HCT116 (cell line): ENCODE data around the gene CDH26. TPM values are rescaled to one million over a fixed set of nuclear protein-coding genes. Genes with fewer than 3 reads are reported as not detected.

Source experiments
- ATAC-seq: fragments of 200-7000 bp; cut with Tn5 transposase; 2 replicates; pipeline ENCODE4 v1.9.1; 2020; ENCODE audit warnings: mild to moderate bottlenecking, moderate library complexity
- BruUV-seq: library from RNA; stranded (reverse); fragments of 400-500 nt; replicated peaks from 2 replicates; lab custom pipeline; 2021; lab: Mats Ljungman, UMichigan
- CTCF ChIA-PET: fragments of 300-600 bp; sonication (Branson Sonifier 250); formaldehyde crosslinking; loops from one replicate; lab custom pipeline; 2021; ENCODE audit warnings: antibody characterized with exemption; lab: Charles Lee
- POLR2A ChIA-PET: fragments of 300-600, 350-600 bp; sonication (Branson Sonifier 250); formaldehyde crosslinking; loops from one replicate; lab custom pipeline; 2021; ENCODE audit warnings: antibody characterized with exemption; lab: Charles Lee
- RAD21 ChIA-PET, 2 experiments: fragments of 300-600 bp; sonication (Branson Sonifier 250); formaldehyde crosslinking; loops; one replicate each; lab custom pipeline; 2023; ENCODE audit warnings: low total read pairs in 2 of 2; ENCODE audit not compliant: uncharacterized antibody in 2 of 2, unreplicated experiment in 2 of 2, low non-redundant PET in 1 of 2; lab: Charles Lee
- DNase-seq: peaks from one replicate; pipeline ENCODE4 v3.0.0-alpha.2; 2010; ENCODE audit warnings: low read depth, low spot score
- H2AFZ ChIP-seq: fragments of 200-600 bp; shearing (Covaris generic), sonication (generic); 2 replicates; pipeline ENCODE4 v1.6.1; 2017; ENCODE audit warnings: low read depth, mixed run types, mixed read lengths, antibody characterized with exemption, low read length; ENCODE audit not compliant: poor library complexity, severe bottlenecking
- H3K27ac ChIP-seq: 2 replicates; pipeline ENCODE4 v1.5.1; 2012; ENCODE audit warnings: low read depth, low read length
- H3K27me3 ChIP-seq: fragments of 200-600 bp; sonication (generic); 2 replicates; pipeline ENCODE4 v1.6.1; 2016; ENCODE audit warnings: mixed run types, low read length, mixed read lengths; ENCODE audit not compliant: insufficient read depth
- H3K36me3 ChIP-seq, 2 experiments: fragments of 200-500 bp in 1 of 2; fragments of 200-600 bp in 1 of 2; sonication (Bioruptor generic) in 1 of 2; sonication (generic) in 1 of 2; 2 replicates each; pipeline versions ENCODE4 v1.5.1 to v1.6.1; 2014 to 2016; ENCODE audit warnings: low read length in 2 of 2, inconsistent platforms in 1 of 2, mixed read lengths in 1 of 2, mixed run types in 1 of 2; ENCODE audit not compliant: insufficient read depth in 2 of 2, control insufficient read depth in 1 of 2
- H3K4me1 ChIP-seq, 2 experiments: fragments of 200-600 bp in 1 of 2; sonication (generic) in 1 of 2; 2 replicates each; pipeline versions ENCODE4 v1.5.1 to v1.6.1; 2012 to 2017; ENCODE audit warnings: low read length in 2 of 2, inconsistent platforms in 1 of 2, mild to moderate bottlenecking in 1 of 2, mixed read lengths in 1 of 2, mixed run types in 1 of 2, moderate library complexity in 1 of 2; ENCODE audit not compliant: insufficient read depth in 2 of 2, control insufficient read depth in 1 of 2
- H3K4me2 ChIP-seq: fragments of 200-600 bp; sonication (generic); 2 replicates; pipeline ENCODE4 v1.6.1; 2017; ENCODE audit warnings: mixed run types, low read length, mixed read lengths
- H3K4me3 ChIP-seq, 2 experiments: fragments of 200-600 bp in 1 of 2; sonication (generic) in 1 of 2; replicated peaks in 1 of 2; 2 replicates each; pipeline ENCODE4 v1.5.1; 2011 to 2016; ENCODE audit warnings: low read length in 2 of 2, control low read depth in 1 of 2, low read depth in 1 of 2, mild to moderate bottlenecking in 1 of 2, mixed read lengths in 1 of 2, mixed run types in 1 of 2
- H3K79me2 ChIP-seq: fragments of 200-600 bp; sonication (generic); 2 replicates; pipeline ENCODE4 v1.6.1; 2017; ENCODE audit warnings: mild to moderate bottlenecking, mixed run types, low read length, moderate library complexity, mixed read lengths; ENCODE audit not compliant: insufficient read depth
- H3K9ac ChIP-seq: fragments of 200-600 bp; sonication (generic); 2 replicates; pipeline ENCODE4 v1.6.1; 2016; ENCODE audit warnings: low read length, mixed read lengths
- H3K9me2 ChIP-seq: fragments of 200-600 bp; sonication (generic), shearing (Covaris generic); 2 replicates; pipeline ENCODE4 v1.6.1; 2017; ENCODE audit warnings: mixed run types, mild to moderate bottlenecking, moderate library complexity; ENCODE audit not compliant: insufficient read depth
- H3K9me3 ChIP-seq, 2 experiments: fragments of 200-500 bp in 1 of 2; fragments of 200-600 bp in 1 of 2; sonication (Bioruptor generic) in 1 of 2; sonication (generic) in 1 of 2; 2 replicates each; pipeline ENCODE4 v1.6.1; 2014 to 2017; ENCODE audit warnings: low read length in 2 of 2, mixed read lengths in 2 of 2, inconsistent platforms in 1 of 2, low read depth in 1 of 2, mild to moderate bottlenecking in 1 of 2, mixed run types in 1 of 2, moderate library complexity in 1 of 2; ENCODE audit not compliant: control insufficient read depth in 1 of 2, insufficient read depth in 1 of 2
- H4K20me1 ChIP-seq: fragments of 200-600 bp; sonication (generic), shearing (Covaris generic); 2 replicates; pipeline ENCODE4 v1.6.1; 2017; ENCODE audit warnings: mixed run types, mild to moderate bottlenecking, moderate library complexity; ENCODE audit not compliant: insufficient read depth
- CBX3 ChIP-seq: IDR thresholded peaks from 2 replicates; pipeline ENCODE4 v1.6.1; 2012; ENCODE audit warnings: low read depth
- EGR1 ChIP-seq: IDR thresholded peaks from 2 replicates; pipeline ENCODE4 v1.6.1; 2012; ENCODE audit warnings: low read depth
- ELF1 ChIP-seq: IDR thresholded peaks from 2 replicates; pipeline ENCODE4 v1.6.1; 2012; ENCODE audit warnings: low read depth, borderline replicate concordance
- EZH2phosphoT487 ChIP-seq: fragments of 200-600 bp; IDR thresholded peaks from 2 replicates; pipeline ENCODE4 v1.6.1; 2018; ENCODE audit warnings: antibody characterized with exemption, borderline replicate concordance
- FOSL1 ChIP-seq: IDR thresholded peaks from 2 replicates; pipeline ENCODE4 v1.6.1; 2012; ENCODE audit warnings: low read depth
- JUND ChIP-seq: IDR thresholded peaks from 2 replicates; pipeline ENCODE4 v1.6.1; 2012
- POLR2A ChIP-seq: IDR thresholded peaks from 2 replicates; pipeline ENCODE4 v1.7.0; 2011; ENCODE audit warnings: borderline replicate concordance; ENCODE audit not compliant: insufficient read depth, insufficient read length; ENCODE audit errors: extremely low read depth
- POLR2AphosphoS5 ChIP-seq: IDR thresholded peaks from 2 replicates; pipeline ENCODE4 v1.6.1; 2011; ENCODE audit warnings: mild to moderate bottlenecking, low read depth, low read length, moderate library complexity
- RAD21 ChIP-seq: IDR thresholded peaks from 2 replicates; pipeline ENCODE4 v1.6.1; 2012; ENCODE audit warnings: low read depth, mild to moderate bottlenecking
- SIN3A ChIP-seq: IDR thresholded peaks from 2 replicates; pipeline ENCODE4 v1.6.1; 2012; ENCODE audit warnings: low read depth
- SRF ChIP-seq: IDR thresholded peaks from 2 replicates; pipeline ENCODE4 v1.6.1; 2012; ENCODE audit warnings: low read depth
- TCF7L2 ChIP-seq: IDR thresholded peaks from 2 replicates; pipeline ENCODE4 v1.7.0; 2011; ENCODE audit warnings: borderline replicate concordance, inconsistent platforms; ENCODE audit not compliant: insufficient read depth, insufficient read length; ENCODE audit errors: extremely low read depth
- YY1 ChIP-seq: IDR thresholded peaks from 2 replicates; pipeline ENCODE4 v1.6.1; 2011; ENCODE audit warnings: low read length, low read depth, moderate library complexity, mild to moderate bottlenecking; ENCODE audit not compliant: insufficient replicate concordance; ENCODE audit errors: extremely low read depth
- ZFX ChIP-seq: fragments of 450-650 bp; IDR thresholded peaks from 2 replicates; pipeline ENCODE4 v1.6.1; 2017
- ZNF274 ChIP-seq: fragments of 200-500 bp; sonication (Bioruptor generic); IDR thresholded peaks from 2 replicates; pipeline ENCODE4 v1.6.1; 2014; ENCODE audit warnings: mild to moderate bottlenecking, low read depth, low read length, inconsistent platforms
- intact Hi-C: fragments of 100-400 bp; cut with micrococcal nuclease; formaldehyde crosslinking; loops from 2 replicates; pipeline ENCODE4 v1.10.0; 2022
- total RNA-seq: library from RNA; stranded (reverse); gene quantifications from one replicate; pipeline ENCODE4 v1.2.1, GENCODE V29; 2021; ENCODE audit not compliant: unreplicated experiment
- TF ChIP-seq, protein P1 (sequence below): IDR thresholded peaks from 2 replicates; pipeline ENCODE4 v1.6.1; 2012
- TF ChIP-seq, protein P2 (sequence below), 3 experiments: fragments of 200-600 bp in 1 of 3; sonication (generic) in 1 of 3; IDR thresholded peaks in 2 of 3; conservative IDR thresholded peaks in 1 of 3; 2 replicates each; pipeline ENCODE4 v1.5.1; 2012 to 2017; ENCODE audit warnings: low read depth in 2 of 3, low read length in 2 of 3, antibody characterized with exemption in 1 of 3, borderline replicate concordance in 1 of 3, control low read depth in 1 of 3, mild to moderate bottlenecking in 1 of 3, mixed read lengths in 1 of 3, mixed run types in 1 of 3, moderate library complexity in 1 of 3; ENCODE audit not compliant: insufficient read depth in 1 of 3
- TF ChIP-seq, protein P3 (sequence below): IDR thresholded peaks from 2 replicates; pipeline ENCODE4 v1.6.1; 2012; ENCODE audit warnings: low read depth
- TF ChIP-seq, protein P4 (sequence below): IDR thresholded peaks from 2 replicates; pipeline ENCODE4 v1.6.1; 2011; ENCODE audit warnings: mild to moderate bottlenecking, low read length, moderate library complexity; ENCODE audit not compliant: insufficient replicate concordance; ENCODE audit errors: extremely low read depth

Gene CDH26
- total RNA-seq, 1 experiment from 2014 or later = 0.34 TPM

DNA sequence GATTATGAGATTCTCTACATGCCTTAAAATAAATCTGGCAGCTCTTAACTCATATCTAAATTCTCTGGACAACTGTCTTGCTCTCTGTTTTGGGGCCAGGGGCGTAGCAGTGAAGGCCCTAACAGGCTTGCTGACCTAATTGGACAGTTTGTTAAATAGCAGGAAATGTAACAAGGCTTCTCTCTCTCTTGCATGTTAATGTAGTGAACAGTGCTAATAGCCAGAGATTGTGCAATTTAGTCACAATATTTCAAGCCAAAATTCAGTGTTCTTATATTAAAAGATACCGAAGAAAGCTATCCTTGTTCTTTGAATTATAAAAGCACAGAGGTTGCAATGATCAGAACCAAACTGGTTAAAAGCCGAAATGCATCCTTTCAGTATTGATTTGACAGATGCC lies 21.1 kb upstream of the CDH26 start:
- ATAC-seq = no peak
- Histone ChIP-seq H3K9ac (no peak overlapping the region), H3K27ac (no peak overlapping the region), H3K9me2 (no peaks in the 10 kb centered on the region), H4K20me1 (no peaks in the 10 kb centered on the region), H3K36me3 (no peaks in the 10 kb centered on the region), H3K27me3 (no peaks in the 10 kb centered on the region), H3K4me3 (no peak overlapping the region), H3K9me3 (no peaks in the 10 kb centered on the region)
- POLR2A ChIA-PET = no interaction called here
- intact Hi-C loops = no loop called here
- DNase-seq = no peak
- no peak for TF ChIP-seq ZFX
- TF ChIP-seq, protein P1, sequence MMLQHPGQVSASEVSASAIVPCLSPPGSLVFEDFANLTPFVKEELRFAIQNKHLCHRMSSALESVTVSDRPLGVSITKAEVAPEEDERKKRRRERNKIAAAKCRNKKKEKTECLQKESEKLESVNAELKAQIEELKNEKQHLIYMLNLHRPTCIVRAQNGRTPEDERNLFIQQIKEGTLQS = no peak
- TF ChIP-seq, protein P2, sequence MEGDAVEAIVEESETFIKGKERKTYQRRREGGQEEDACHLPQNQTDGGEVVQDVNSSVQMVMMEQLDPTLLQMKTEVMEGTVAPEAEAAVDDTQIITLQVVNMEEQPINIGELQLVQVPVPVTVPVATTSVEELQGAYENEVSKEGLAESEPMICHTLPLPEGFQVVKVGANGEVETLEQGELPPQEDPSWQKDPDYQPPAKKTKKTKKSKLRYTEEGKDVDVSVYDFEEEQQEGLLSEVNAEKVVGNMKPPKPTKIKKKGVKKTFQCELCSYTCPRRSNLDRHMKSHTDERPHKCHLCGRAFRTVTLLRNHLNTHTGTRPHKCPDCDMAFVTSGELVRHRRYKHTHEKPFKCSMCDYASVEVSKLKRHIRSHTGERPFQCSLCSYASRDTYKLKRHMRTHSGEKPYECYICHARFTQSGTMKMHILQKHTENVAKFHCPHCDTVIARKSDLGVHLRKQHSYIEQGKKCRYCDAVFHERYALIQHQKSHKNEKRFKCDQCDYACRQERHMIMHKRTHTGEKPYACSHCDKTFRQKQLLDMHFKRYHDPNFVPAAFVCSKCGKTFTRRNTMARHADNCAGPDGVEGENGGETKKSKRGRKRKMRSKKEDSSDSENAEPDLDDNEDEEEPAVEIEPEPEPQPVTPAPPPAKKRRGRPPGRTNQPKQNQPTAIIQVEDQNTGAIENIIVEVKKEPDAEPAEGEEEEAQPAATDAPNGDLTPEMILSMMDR (IDR thresholded peaks at IDR 0.05 in 2 of 3, conservative IDR thresholded peaks at IDR 0.05 in 1 of 3; ENCODE audit: borderline replicate concordance in 1 of 3, insufficient read depth in 1 of 3, low read depth in 2 of 3, low read length in 2 of 3) = no peak
- TF ChIP-seq RAD21 = no peak
- TF ChIP-seq POLR2A = no peak
- TF ChIP-seq ELF1 = no peak
- TF ChIP-seq EZH2phosphoT487 = no peak
- no peak for TF ChIP-seq TCF7L2
- no peak for TF ChIP-seq EGR1
- TF ChIP-seq, protein P3, sequence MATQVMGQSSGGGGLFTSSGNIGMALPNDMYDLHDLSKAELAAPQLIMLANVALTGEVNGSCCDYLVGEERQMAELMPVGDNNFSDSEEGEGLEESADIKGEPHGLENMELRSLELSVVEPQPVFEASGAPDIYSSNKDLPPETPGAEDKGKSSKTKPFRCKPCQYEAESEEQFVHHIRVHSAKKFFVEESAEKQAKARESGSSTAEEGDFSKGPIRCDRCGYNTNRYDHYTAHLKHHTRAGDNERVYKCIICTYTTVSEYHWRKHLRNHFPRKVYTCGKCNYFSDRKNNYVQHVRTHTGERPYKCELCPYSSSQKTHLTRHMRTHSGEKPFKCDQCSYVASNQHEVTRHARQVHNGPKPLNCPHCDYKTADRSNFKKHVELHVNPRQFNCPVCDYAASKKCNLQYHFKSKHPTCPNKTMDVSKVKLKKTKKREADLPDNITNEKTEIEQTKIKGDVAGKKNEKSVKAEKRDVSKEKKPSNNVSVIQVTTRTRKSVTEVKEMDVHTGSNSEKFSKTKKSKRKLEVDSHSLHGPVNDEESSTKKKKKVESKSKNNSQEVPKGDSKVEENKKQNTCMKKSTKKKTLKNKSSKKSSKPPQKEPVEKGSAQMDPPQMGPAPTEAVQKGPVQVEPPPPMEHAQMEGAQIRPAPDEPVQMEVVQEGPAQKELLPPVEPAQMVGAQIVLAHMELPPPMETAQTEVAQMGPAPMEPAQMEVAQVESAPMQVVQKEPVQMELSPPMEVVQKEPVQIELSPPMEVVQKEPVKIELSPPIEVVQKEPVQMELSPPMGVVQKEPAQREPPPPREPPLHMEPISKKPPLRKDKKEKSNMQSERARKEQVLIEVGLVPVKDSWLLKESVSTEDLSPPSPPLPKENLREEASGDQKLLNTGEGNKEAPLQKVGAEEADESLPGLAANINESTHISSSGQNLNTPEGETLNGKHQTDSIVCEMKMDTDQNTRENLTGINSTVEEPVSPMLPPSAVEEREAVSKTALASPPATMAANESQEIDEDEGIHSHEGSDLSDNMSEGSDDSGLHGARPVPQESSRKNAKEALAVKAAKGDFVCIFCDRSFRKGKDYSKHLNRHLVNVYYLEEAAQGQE = no peak
- TF ChIP-seq YY1 = no peak
- TF ChIP-seq SIN3A = no peak
- no peak for TF ChIP-seq FOSL1
- no peak for TF ChIP-seq ZNF274
- no peak for TF ChIP-seq SRF
- TF ChIP-seq, protein P4, sequence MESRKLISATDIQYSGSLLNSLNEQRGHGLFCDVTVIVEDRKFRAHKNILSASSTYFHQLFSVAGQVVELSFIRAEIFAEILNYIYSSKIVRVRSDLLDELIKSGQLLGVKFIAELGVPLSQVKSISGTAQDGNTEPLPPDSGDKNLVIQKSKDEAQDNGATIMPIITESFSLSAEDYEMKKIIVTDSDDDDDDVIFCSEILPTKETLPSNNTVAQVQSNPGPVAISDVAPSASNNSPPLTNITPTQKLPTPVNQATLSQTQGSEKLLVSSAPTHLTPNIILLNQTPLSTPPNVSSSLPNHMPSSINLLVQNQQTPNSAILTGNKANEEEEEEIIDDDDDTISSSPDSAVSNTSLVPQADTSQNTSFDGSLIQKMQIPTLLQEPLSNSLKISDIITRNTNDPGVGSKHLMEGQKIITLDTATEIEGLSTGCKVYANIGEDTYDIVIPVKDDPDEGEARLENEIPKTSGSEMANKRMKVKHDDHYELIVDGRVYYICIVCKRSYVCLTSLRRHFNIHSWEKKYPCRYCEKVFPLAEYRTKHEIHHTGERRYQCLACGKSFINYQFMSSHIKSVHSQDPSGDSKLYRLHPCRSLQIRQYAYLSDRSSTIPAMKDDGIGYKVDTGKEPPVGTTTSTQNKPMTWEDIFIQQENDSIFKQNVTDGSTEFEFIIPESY = no peak
- TF ChIP-seq POLR2AphosphoS5 = no peak
- TF ChIP-seq JUND = no peak
- TF ChIP-seq CBX3 = no peak
- TF ChIP-seq, all 23 proteins: peak for 0
- no peak overlapping the region for H3K4me2 ChIP-seq
- H2AFZ ChIP-seq = no peak overlapping the region
- peaks cover 2 to 17% of the 10 kb centered on the region in 2 experiments for H3K4me1 ChIP-seq
- no TSS peak for BruUV-seq
- CTCF ChIA-PET = no interaction called here
- RAD21 ChIA-PET = no interaction called here
- H3K79me2 ChIP-seq = no peaks in the 10 kb centered on the region
